ENCODE measurements around the gene ZSWIM3. TPM values are rescaled to one million over a fixed set of nuclear protein-coding genes. Genes with fewer than 3 reads are reported as not detected.

ZSWIM3 gene
- total RNA-seq, 6 donors from 2014 or later = 2.4 to 7.3 (median 3.9) TPM

DNA sequence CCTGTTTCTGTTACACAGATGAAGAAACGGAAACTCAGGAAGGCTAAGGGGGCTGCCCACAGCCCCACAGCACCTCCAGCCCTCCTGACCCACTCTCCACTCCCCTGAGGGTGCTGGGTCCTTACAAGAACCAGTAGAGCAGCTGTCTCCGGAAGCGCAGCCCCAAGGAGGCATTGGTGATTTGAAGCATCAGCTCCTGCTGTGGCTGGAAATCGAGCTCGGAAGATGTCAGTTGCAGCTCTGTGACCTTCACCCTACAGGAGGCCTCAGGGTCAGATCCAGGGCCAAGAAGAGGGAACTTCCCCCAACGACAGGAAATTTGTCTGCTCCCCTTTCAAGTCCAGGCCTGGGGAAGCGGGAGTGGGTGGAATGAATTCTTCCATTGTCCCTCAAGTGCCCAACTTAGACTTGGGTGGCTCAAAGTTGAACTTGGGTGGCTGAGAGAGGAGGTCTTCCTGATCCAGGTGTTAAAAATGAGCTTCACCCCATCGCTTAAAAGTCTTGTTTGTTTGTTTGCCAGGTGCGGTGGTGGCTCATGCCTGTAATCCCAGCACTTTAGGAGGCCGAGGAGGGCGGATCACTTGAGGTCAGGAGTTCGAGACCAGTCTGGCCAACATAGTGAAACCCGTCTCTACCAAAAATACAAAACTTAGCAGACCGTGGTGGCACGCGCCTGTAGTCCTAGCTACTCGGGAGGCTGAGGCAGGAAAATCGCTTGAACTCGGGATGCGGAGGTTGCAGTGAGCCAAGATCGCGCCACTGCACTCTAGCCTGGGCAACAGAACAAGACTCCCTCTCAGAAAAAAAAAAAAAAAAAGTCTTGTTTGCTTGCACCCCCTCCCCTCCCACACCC lies 52.6 kb downstream of the ZSWIM3 start:
- ATAC-seq (ENCODE audit: low FRiP score in 2 of 2) (no peak), DNase-seq (peak in 1 of 2 donors; percentile 28)
- peak overlapping the region in 2 of 4 donors; percentile 48 to 51 for H3K4me3 ChIP-seq
- TF ChIP-seq, protein P1, sequence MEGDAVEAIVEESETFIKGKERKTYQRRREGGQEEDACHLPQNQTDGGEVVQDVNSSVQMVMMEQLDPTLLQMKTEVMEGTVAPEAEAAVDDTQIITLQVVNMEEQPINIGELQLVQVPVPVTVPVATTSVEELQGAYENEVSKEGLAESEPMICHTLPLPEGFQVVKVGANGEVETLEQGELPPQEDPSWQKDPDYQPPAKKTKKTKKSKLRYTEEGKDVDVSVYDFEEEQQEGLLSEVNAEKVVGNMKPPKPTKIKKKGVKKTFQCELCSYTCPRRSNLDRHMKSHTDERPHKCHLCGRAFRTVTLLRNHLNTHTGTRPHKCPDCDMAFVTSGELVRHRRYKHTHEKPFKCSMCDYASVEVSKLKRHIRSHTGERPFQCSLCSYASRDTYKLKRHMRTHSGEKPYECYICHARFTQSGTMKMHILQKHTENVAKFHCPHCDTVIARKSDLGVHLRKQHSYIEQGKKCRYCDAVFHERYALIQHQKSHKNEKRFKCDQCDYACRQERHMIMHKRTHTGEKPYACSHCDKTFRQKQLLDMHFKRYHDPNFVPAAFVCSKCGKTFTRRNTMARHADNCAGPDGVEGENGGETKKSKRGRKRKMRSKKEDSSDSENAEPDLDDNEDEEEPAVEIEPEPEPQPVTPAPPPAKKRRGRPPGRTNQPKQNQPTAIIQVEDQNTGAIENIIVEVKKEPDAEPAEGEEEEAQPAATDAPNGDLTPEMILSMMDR (IDR thresholded peaks at IDR 0.05) = no peak
- TF ChIP-seq EP300 (IDR thresholded peaks at IDR 0.05) = no peak
- no peak for TF ChIP-seq POLR2A (IDR thresholded peaks at IDR 0.05)
- no peak for TF ChIP-seq POLR2AphosphoS5 (IDR thresholded peaks at IDR 0.05)
- H3K9me3 ChIP-seq = no peaks in the 10 kb centered on the region
- H3K27ac ChIP-seq = peak overlapping the region; percentile 24 to 86 (median 48)
- H3K4me1 ChIP-seq = peaks cover 18 to 44% (median 29%) of the 10 kb centered on the region in 4 donors
- H3K27me3 ChIP-seq = no peaks in the 10 kb centered on the region
- peaks cover 0 to 8% (median 2%) of the 10 kb centered on the region in 4 donors for H3K36me3 ChIP-seq
- 75 to 81% methylated on average over 21 to 22 of the region's 22 CpGs for WGBS, 2 donors

DNA sequence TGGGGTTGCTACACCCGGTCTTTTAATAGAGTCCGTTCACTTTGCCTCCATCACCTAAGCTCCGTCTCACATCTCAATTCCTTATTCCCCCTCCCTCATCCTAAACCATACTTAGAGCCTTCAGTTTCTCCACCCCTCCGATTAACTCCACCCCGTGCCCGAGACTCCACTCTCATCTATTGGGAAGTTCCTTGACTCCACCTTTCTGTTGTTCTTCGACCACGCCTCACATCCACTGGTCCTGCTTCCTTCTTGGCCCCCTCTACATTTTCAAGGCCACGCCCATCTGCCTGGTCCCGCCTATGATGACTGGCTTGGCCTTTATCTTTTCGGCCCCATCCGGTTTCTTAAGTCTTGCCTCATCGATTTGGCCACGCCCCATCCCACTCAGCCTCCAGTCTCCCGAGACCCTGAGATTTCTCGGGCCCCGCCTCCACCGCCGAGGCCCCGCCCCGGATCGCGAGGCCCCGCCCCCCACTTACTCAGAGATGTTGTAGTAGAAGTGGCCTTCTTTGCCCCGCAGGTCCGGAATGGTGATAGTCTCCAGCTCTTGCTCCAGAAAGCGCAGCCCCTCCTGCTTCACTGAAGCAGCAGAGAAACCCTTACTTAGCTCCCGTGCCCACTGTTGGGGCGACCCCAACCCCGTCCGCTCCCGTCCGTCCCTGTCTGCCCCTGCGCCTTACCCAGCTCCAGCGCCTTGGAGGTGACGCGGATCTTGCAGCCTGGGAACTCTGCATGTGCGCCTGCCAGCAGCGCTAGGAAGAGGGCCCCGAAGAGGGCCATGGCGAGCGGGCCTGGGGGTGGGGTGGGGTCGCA lies 53.5 kb downstream of the ZSWIM3 start:
- ATAC-seq (ENCODE audit: low FRiP score in 2 of 2) (peak; percentile 93 to 94), DNase-seq (peak; percentile 97 to 99)
- 2 to 4% methylated on average over 33 to 38 of the region's 43 CpGs for WGBS, 2 donors
- H3K9me3 ChIP-seq = no peaks in the 10 kb centered on the region
- peak overlapping the region; percentile 33 to 51 (median 46) for H3K4me3 ChIP-seq
- peaks cover 0 to 4% (median 2%) of the 10 kb centered on the region in 4 donors for H3K36me3 ChIP-seq
- TF ChIP-seq, protein P1 (IDR thresholded peaks at IDR 0.05) = no peak
- peak in 1 of 4 donors; percentile 76 for TF ChIP-seq POLR2A (IDR thresholded peaks at IDR 0.05)
- TF ChIP-seq POLR2AphosphoS5 (IDR thresholded peaks at IDR 0.05) = peak; percentile 69 to 72
- peak overlapping the region; percentile 54 to 86 (median 77) for H3K27ac ChIP-seq
- peaks cover 18 to 44% (median 29%) of the 10 kb centered on the region in 4 donors for H3K4me1 ChIP-seq
- no peaks in the 10 kb centered on the region for H3K27me3 ChIP-seq

DNA sequence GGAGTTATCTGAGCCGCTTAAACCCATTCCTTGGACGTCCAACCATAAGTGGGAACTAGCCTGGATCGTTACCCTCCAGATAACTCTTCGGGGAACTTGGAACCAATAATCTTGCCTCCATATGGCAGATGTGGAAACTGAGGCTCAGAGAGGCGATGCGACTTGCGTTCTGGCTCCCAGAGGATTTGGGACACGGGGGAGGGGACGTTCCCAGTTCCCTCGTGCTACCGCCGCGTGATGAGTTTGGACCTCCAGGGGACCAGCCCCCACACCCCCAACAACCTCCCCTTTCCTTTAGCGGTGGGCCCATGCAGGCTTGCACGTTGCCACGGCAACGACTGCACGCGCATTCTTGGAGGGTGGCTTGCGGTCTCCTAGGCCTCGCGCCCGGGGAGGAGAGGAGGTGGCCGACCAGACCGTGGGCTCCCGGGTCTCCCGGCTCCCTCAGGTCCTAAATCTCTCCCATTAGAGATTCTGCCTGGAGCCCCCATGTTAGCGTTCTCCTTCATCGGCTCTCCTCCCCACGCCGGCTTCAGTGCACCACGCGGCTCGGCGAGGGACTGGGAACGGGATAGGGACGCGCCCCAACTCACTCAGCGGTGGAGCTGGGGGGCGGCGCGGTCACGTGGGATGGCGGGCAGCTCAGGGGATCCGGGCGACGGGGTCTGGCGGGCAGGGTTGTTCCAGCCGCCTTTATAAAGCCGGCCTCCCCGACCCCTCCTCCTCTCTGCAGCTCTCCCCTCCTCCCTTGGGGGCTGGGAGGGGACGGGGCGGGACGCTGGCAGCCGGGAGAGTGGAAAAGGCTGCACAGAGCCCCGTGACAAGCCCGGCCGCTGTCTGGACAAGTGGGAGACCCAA lies 54.3 kb downstream of the ZSWIM3 start, which contains the start of gene PLTP:
TSS of gene PLTP (minus strand) at position 670 of the 858 bp plus-strand sequence. CDS start 703 bp downstream, outside the sequence.
- TF ChIP-seq EP300 (IDR thresholded peaks at IDR 0.05) = no peak
- TF ChIP-seq POLR2AphosphoS5 (IDR thresholded peaks at IDR 0.05) = peak in 1 of 2 donors; percentile 53
- TF ChIP-seq, protein P1 (IDR thresholded peaks at IDR 0.05) = no peak
- TF ChIP-seq POLR2A (IDR thresholded peaks at IDR 0.05) = peak in 1 of 4 donors; percentile 89
- no peaks in the 10 kb centered on the region for H3K27me3 ChIP-seq
- peak; percentile 16 to 69 for ATAC-seq (ENCODE audit: low FRiP score in 2 of 2)
- peak; percentile 41 to 91 for DNase-seq
- peak within 1 kb of the TSS; percentile 54 to 86 (median 77) for H3K27ac ChIP-seq
- peaks cover 18 to 44% (median 29%) of the 10 kb centered on the region in 4 donors for H3K4me1 ChIP-seq
- no peaks in the 10 kb centered on the region for H3K9me3 ChIP-seq
- 3 to 5% methylated on average over 13 to 42 of the region's 58 CpGs for WGBS, 2 donors
- H3K4me3 ChIP-seq = peak within 1 kb of the TSS; percentile 33 to 51 (median 46)
- peaks cover 0 to 4% (median 0%) of the 10 kb centered on the region in 4 donors for H3K36me3 ChIP-seq

DNA sequence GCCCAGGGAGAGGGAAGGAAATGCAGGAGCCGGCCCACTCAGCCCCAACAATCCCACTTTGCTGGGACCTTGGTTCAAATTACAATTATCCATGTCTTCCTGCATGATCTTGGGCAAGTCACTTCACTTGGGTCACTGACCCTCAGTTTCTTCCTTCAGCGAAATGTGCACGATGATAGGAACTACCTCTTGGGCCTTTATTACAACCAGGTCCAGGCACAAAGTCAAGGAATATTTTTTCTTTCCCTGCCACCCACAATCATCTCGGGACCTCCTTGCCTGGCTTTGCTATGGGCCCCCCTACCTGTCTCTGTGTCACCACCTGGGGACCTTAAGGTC lies 54.9 kb downstream of the ZSWIM3 start:
- Histone ChIP-seq H3K4me3 (peak overlapping the region in 3 of 4 donors; percentile 44 to 51 (median 48)), H3K36me3 (peaks cover 0 to 4% (median 0%) of the 10 kb centered on the region in 4 donors), H3K4me1 (peaks cover 18 to 44% (median 29%) of the 10 kb centered on the region in 4 donors), H3K9me3 (no peaks in the 10 kb centered on the region), H3K27ac (peak overlapping the region; percentile 54 to 86 (median 77)), H3K27me3 (no peaks in the 10 kb centered on the region)
- ATAC-seq (ENCODE audit: low FRiP score in 2 of 2) (no peak), DNase-seq (no peak)
- WGBS, 2 donors = 19 to 24% methylated on average over 3 to 4 of the region's 4 CpGs
- TF ChIP-seq POLR2A (IDR thresholded peaks at IDR 0.05) = no peak
- TF ChIP-seq EP300 (IDR thresholded peaks at IDR 0.05) = no peak
- TF ChIP-seq, protein P1 (IDR thresholded peaks at IDR 0.05) = no peak
- TF ChIP-seq POLR2AphosphoS5 (IDR thresholded peaks at IDR 0.05) = no peak

Data from upper lobe of left lung (tissue), 6 donors.